SK-N-SH (cell line): ENCODE measurements around the gene LYZL2.
"Not testable (repeated sequence)": the region's sequence is repeated elsewhere in the genome, so short reads cannot be mapped to it uniquely, and the experiment has no call there.

Source experiments
- EP300 ChIP-seq, 2 experiments: IDR thresholded peaks; 2 replicates each; pipeline versions ENCODE4 v1.4.0 to v1.6.1; 2012; ENCODE audit warnings: borderline replicate concordance in 1 of 2, low read depth in 1 of 2, low read length in 1 of 2
- JUND ChIP-seq: IDR thresholded peaks from 2 replicates; pipeline ENCODE4 v1.4.0; 2012
- TF ChIP-seq, protein P1 (sequence below): fragments of 200-600 bp; sonication (generic); IDR thresholded peaks from 2 replicates; pipeline ENCODE4 v1.6.1; 2017; ENCODE audit warnings: antibody characterized with exemption, mild to moderate bottlenecking, moderate library complexity

DNA sequence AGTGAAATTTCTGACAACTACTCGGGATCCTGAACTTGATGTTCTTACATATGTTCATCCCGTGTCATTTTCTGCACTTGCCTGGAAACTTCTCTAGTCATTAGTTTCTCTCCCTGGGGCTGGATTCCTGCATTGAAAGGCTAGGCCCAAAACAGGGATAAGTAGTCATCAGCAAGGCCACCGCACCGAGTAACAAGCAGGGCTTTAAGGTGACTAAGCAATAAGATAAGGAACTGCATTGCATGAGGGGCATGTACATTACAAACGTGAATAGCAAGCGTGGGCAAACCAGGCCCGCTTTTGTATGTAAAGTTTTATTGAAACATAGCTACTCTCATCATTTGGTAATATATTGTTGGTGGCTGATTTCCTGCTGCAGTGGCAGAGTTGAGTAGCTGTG is 977 bp downstream of the LYZL2 start:
- not testable (repeated sequence) for TF ChIP-seq JUND; EP300 (IDR thresholded peaks at IDR 0.05; ENCODE audit: borderline replicate concordance in 1 of 2, low read depth in 1 of 2, low read length in 1 of 2)
- TF ChIP-seq, protein P1, sequence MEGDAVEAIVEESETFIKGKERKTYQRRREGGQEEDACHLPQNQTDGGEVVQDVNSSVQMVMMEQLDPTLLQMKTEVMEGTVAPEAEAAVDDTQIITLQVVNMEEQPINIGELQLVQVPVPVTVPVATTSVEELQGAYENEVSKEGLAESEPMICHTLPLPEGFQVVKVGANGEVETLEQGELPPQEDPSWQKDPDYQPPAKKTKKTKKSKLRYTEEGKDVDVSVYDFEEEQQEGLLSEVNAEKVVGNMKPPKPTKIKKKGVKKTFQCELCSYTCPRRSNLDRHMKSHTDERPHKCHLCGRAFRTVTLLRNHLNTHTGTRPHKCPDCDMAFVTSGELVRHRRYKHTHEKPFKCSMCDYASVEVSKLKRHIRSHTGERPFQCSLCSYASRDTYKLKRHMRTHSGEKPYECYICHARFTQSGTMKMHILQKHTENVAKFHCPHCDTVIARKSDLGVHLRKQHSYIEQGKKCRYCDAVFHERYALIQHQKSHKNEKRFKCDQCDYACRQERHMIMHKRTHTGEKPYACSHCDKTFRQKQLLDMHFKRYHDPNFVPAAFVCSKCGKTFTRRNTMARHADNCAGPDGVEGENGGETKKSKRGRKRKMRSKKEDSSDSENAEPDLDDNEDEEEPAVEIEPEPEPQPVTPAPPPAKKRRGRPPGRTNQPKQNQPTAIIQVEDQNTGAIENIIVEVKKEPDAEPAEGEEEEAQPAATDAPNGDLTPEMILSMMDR: not testable (repeated sequence)
